GM19043 (cell line): ENCODE measurements around the gene ACIN1.
A peak's percentile ranks its signal among the peaks of the same experiment; 100 is the strongest.

Experiments used
- ATAC-seq: cut with Tn5 transposase; IDR thresholded peaks from one replicate; pipeline ENCODE4 v1.9.1; 2021; ENCODE audit warnings: low read depth; ENCODE audit not compliant: unreplicated experiment

Gene ACIN1

DNA sequence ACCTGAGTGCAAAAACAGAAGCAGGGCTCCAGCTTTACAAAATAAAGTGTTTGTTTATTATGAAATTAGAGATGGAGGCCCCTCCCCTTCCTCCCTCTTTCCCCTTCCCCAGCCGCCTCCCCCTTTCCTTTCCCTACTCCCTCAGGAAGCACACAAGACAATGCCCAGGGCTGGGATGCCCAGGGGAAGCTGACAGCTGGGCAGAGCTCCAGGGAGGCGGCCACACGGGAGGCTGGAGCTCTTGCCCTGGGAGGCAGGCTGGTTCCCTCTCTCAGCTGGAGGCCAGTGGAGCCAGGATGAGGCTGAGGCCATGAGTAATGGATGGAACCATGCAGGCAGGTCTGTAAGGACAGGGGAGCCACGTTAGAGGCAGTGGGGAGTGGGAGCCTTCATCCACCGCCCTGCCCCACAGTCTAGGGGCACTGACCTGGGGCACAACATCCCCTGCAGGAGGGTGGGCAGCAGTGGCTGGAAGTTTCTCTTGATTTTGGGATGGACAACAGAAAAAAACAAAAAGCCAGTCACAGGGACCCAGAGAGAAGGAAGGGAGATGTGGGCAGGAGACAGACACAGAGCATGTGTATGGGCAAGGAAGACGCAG is 47.8 kb downstream of the ACIN1 start:
- no peak for ATAC-seq

DNA sequence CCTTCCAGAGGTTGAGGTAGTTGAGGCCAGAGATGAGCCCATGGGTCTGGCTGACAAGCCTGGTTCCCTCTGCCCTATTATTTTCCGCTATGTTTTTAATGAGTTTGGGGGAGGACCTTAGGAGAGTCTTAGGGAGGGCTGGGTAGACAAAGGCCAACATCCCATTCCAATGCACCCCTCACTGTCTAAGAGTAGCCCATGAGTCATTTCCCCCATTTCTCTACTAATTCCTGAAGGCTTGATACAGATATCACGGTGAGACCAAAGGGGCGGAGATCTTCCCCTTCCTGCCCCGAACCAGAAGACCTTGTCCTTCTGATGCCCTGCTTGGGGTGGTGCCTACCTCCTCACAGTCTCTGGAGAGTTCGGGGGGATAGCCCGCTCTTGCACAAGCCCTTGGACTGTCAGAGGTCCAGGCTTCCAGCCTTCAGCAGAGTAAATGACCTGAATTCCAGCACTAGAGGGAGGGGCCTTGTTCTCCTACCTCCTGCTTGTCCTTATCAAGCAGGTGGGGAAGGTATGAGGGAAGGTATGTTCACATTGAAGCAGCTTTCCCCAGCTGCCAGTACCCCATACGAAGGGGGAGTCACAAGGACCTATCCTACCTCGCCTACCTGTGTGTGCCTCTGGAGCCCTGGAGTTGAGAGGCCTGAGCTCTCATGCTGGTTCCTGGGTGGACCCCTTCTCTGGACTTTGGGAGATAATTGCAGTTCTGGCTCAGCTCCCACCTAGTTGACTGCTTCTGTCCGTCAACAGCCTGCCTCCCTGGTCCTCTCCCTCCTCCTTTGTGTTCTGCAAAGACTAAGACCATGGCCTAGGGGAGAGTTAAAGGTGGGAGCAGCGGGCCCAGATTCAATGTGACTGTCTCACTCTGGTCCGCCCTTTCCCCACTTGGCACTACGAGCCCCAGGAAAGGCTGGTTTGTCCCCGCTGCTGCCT is 49.2 kb downstream of the ACIN1 start:
- no peak for ATAC-seq

DNA sequence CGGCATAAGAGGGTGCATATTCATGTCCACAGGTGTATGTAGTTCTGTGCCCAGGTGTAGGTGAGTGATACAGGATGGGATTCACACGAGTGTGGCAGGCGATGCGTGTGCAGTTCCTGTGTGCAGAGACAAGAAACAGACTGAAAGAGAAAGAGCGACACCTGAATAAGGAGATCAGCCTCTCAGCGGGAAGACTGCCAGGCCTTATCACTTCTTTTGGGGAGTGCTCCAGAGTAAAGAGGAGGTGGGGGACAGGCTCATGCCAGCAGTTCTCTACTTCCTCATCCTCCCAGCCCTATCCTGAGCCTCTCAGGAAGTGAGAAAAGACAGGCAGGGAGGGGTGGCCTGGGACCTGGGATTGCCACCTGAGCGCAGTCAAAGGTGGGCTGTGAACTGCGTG is 50.1 kb downstream of the ACIN1 start:
- ATAC-seq: no peak

DNA sequence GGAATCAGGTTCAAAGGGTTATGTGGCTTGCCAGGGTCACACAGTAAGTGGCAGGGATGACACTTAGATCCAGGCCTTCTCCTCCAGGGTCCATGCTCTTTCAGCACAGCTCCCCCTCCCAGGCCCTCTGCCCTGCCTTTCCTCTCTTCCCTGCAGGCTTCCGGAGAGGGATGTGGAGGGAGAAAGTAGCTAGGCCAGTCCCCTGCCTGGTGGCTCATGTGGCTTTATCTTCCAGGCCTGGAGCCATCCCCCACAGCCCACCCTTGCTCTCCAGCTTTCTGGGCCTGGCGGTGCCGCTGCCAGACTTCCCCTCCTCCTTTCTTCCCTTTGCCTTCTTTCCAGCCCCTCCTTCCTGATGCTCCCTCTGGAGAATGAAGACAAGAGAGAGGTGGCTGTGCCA is 51.2 kb downstream of the ACIN1 start:
- no peak for ATAC-seq

DNA sequence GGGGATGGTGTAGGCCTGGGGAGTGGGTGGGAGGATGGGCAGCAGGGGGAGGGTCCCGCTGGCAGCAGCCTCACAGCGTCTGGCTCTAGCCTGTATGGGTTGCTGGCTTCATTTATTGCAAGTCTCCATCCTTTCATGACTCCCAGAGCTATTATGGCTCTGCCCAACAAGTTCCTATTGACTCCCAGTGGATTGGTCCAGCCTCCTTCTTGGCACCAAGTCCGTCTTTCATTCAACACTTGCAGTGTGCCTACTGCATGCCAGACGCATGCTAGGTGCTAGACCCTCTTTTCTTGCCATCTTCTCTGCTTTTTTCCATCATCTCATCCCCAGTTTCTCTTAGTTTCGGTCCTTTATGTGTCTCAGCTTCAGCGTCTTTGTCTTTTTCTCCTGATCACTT is 51.8 kb downstream of the ACIN1 start:
- ATAC-seq: no peak

DNA sequence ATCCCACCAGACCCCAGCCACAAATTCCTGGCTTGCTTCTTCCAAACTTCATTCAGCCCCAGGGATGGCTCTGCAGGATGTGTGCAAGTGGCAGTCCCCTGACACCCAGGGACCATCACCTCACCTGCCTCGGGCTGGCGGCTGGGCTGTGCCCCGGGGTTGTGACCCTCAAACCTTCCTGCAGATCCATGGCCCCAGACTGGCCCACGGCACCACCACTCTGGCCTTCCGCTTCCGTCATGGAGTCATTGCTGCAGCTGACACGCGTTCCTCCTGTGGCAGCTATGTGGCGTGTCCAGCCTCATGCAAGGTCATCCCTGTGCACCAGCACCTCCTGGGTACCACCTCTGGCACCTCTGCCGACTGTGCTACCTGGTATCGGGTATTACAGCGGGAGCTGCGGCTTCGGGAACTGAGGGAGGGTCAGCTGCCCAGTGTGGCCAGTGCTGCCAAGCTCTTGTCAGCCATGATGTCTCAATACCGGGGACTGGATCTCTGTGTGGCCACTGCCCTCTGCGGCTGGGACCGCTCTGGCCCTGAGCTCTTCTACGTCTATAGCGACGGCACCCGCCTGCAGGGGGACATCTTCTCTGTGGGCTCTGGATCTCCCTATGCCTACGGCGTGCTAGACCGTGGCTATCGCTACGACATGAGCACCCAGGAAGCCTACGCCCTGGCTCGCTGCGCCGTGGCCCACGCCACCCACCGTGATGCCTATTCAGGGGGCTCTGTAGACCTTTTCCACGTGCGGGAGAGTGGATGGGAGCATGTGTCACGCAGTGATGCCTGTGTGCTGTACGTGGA is 52.6 kb downstream of the ACIN1 start, which contains the start of gene PSMB11:
Gene PSMB11 (plus strand): TSS at position 51 of the 804 bp plus-strand sequence. CDS start 14 bp downstream, at position 65.
- ATAC-seq: no peak

DNA sequence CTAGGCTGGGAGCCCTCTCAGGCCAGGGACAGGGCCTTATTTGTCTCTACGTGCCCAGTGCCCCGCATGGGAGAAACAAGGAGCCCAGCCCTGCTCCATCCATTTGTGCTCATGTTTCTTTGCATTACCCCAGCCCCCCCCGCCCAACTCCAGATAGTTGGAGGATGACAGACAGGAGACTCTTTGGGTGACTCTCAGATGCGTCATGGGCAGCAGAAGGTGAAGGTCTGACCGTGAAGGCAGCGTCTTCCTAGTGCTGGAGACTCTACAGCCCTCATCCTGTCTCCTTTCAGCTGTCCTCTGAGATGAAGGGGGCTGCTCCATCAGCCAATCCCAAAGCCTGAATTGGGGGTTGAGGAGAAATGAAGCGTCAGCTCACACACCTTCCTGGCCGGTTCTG is 53.2 kb downstream of the ACIN1 start:
- ATAC-seq: no peak

DNA sequence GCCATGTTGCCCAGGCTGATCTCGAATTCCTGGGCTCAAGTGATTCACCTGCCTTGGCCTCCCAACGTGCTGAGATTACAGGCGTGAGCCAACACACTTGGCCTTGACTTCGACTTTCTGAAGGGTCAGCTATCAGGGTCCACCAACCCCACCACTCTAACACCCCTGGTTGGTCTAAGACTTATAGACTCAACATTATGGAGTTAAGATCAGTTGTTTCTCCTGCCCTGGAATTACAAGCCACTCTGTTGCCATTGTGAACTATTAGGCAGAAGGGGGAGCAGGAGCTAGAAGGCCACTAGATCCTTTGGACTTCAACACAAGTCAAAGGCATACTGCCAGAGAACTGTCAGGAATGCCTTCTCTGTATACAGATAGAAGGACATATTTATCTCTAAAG is 54.8 kb downstream of the ACIN1 start:
- no peak for ATAC-seq

DNA sequence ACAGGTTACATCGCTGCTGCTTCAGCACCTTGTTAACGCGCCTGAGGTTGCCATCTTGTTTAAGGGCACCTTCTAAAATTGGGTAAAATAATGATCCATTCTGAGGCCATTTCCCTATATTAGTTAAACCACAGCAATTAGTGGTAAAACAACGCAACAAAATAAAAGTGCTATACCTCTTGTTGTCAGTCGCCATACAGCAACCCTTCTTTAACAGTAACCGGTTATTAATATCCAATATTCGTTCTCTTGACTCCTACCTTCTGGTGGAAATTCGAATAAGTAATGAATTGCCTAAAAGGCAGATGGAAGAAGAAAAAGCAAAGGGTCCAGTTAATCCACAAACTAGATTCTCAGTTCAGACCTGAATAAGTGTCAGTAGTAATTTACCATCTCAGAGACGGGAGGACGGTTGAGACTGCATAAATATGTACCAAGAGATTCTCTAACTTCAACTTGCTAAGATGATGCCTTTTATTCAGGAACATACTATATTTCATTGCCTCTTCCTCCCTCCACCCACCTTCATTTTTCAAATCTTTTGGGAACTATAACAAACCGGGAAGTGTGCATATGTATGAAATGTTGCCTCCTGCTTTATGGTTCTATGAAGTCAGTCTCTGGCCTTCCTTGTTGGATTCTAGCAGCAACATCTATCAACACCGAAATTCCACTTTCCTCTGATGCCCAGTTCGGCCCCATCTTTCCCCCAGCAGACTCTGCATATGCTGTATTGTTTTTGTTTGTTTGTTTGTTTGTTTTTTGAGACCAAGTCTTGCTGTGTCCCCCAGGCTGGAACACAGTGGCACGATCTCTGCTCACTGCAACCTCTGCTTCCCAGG is 59.4 kb downstream of the ACIN1 start:
- no peak for ATAC-seq

DNA sequence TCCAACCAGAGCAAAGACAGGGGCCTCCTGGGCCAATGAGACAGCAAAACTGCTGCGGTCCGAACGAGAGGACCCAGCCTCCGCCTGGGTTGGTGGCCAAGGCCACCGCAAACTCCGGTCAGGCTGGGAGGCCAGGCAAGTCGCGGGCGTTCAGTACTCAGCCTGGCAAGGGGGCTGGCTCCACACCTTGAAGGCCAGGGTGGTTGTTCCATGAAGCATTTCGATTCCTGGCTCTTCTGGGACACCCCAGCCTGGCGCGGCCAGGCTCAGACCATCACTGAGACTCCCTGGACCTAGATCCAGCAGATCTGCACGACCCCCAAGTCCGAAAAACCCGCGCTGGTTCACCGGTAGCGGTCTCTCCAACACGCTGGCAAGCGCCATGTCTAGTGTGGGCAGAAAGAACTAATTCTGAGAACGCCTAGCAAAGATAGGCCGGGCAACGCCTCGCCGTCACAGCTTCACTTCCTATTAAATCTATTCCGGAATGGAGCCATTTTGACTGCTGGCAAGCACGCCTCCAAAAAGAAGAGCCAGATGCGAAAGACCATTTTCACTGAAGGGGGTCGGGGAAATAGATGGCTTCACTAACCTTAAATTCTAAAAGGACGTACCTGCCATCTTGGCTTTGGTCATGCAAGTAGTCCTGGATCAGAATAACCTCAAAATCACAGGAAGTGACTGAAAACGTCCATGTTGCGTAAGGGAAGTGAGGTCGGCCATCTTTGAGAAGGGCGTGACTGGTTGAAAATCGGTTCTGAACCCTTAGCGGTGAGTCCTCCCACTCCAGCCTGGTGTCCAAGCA is 60.2 kb downstream of the ACIN1 start, which contains the start of gene PSMB5:
Gene PSMB5 (minus strand): TSS at position 403 of the 805 bp plus-strand sequence. CDS start 19 bp downstream, at position 384.
- ATAC-seq: peak; percentile 93

DNA sequence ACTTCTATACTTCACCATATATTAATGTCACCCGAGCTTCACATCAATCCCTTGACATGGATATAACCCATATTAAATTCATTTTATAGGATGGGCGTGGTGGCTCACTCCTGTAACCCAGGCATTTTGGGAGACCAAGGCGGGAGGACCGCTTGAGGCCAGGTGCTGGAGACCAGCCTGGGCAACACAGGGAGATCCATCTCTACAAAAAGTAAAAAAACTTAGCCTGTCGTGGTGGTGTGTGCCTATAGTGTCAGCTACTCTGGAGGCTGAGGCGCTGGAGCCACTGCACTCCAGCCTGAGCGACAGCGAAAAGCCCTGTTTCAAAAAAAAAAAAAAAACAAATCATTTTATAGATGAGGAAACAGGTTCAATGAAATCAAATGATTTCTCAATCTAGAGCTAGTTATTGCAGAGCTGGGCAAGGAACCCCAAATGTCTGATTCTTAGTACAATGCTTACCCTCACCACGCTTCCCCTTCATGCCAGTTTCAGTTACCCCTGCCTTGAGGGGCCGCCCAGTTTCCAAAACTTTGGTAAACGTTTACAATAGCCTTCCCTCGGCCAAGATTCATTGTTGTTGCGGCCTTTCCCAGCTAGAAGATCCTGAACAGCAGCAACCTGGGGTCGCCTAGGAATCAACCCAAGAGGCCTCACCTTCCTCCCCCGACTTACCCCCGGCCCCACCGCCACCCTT is 61.0 kb downstream of the ACIN1 start:
- ATAC-seq: no peak

DNA sequence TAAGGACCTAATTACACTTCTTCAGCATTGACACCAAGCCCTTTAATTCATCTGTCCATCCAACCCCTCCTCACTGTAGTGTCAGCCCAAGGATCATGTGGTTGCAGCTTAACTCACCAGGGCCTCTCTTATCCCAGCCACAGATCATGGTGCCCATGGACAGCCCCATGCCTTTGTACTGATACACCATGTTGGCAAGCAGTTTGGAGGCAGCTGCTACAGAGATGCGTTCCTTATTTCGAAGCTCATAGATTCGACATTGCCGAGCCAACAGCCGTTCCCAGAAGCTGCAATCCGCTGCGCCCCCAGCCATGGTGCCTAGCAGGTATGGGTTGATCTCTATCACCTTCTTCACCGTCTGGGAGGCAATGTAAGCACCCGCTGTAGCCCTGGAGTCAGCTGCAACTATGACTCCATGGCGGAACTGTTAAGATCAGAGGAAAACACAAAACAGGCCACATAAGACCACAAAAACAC is 61.6 kb downstream of the ACIN1 start:
- ATAC-seq: no peak

DNA sequence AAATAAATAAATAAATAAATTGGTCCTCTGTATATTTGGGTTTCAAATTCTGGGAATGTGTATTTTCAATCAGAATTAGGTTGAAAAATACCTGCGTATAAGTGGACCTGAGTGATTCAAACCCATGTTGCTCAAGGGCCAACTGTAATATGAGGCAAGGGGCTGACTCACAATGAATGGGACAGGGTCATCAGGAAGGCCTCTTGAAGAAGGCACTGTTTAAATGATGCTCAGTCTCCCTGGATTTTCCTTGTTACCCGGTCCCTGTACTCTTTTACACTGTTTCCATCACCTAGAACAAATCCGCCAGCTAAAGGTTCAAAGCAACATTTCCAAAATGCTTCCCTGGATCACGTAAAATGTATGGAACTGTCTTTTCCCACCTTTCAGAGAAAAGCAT is 64.0 kb downstream of the ACIN1 start:
- ATAC-seq: no peak

DNA sequence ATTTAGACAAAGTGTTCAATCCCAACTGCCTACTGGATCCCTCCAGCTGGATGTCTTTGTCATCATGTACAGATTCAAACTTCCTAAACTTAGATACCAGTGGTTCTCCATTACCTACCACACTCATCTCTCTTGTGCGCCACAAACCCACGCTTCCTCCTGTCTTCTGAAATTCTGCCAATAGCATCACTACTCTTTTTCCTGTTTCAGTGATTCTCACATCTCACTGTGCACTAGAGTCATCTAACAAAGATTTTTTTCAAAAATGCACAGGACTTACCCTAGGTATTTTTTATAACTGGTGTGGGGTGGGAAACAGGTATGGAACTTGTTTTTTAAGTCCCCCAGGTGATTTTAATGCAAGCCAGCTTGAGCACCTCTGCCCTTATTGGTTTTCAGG is 66.1 kb downstream of the ACIN1 start:
- ATAC-seq: no peak

DNA sequence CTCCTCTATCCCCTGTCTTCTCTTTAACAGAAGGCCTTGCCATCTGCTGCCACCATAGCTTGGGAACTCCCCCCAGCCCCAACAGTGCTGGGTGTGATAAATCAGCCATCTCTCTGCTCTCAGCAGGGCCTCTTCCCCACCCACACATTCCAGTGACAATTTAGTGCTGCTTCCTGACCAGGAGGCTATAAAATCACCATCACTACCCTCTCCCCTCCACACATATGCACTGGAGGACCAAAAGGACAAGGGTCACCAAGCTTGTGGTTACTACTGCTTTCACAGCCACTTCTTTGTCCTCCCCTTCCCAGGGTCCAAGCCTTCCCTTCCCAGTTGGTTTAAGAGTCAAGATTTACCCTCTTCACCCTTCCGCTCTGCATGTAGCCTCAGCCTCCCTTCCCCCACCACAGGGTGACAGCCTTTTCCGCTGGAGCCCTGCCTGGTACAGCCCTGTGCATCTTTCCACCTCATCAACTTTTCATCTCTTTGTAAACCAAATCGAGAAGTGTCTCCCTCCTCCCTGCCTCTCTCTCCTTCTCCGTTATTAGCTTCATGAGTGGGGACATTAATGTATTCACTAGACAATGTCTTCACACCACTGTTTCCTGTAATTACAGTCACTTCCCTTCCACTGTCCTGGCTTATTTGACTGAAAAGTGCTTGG is 69.7 kb downstream of the ACIN1 start:
- ATAC-seq: no peak

DNA sequence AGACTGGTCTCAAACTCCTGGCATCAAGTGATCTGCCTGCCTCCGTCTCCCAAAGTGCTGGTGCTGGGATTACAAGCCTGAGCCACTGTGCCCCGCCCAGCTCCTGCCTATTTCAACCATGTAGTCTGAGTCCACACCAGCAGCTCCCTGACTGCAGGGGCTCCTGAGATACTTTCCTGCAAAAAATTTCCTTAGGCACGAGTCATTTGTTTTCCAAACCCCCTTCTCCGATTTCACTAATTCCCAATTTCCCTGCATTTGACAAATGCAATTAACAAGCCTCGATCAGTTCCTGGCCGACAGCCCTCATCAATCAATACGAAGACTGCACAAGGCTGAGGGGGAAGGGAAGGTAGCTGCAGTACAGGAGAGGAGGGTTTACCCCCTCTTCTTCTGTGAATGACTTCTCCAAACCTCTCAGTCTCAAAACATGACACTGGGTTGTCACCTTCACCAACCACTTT is 70.3 kb downstream of the ACIN1 start:
- ATAC-seq: no peak

DNA sequence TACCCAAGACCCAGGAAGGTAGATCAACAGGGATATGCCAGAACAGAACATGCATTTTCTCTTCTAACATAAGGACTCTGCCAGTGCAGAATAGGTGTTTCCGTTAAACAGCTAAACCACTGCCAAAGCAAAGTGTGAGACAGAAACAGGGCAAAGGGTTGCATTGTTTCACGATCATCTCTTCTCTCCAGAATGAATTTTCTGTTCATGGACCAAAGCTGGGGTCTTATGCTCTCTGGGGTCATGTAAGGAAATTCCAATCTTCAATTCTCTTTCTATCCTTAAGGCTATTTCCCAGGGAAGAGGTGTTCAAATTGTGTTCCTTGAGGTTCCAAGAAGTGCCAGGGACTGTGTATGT is 71.2 kb downstream of the ACIN1 start:
- no peak for ATAC-seq
